ENCODE results near the gene BLOC1S1. TPM values are rescaled to one million over a fixed set of nuclear protein-coding genes. Genes with fewer than 3 reads are reported as not detected.

BLOC1S1 gene
- total RNA-seq, 2 experiments from 2014 or later, result 116 to 135 TPM

DNA sequence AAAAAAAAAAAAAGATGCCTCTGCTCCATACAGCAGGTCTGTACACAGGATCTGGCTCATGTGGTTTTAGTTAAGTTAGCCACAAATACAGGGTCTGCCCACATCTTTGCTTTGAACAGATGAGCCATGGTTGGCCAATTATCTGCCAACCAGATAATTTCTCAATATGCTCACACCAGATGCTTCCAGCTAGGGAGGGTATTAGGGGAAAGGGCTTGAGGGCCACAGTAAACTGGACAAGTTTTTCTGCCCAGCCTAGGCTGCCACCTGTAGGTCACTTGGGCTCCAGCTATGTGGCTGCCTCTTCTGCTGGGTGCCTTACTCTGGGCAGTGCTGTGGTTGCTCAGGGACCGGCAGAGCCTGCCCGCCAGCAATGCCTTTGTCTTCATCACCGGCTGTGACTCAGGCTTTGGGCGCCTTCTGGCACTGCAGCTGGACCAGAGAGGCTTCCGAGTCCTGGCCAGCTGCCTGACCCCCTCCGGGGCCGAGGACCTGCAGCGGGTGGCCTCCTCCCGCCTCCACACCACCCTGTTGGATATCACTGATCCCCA lies 5.1 kb downstream of the BLOC1S1 start:
- POLR2A ChIA-PET, result interaction anchor here (1.1 kb wide), 1 partner anchor 9 kb away, joined by 5 read pairs; no protein-coding TSS in a partner anchor
- Mint-ChIP-seq H3K27ac (no peak overlapping the region), H3K4me3 (no peak overlapping the region), H3K27me3 (no peaks in the 10 kb centered on the region), H3K9me3 (no peaks in the 10 kb centered on the region), H3K36me3 (peaks cover 22% of the 10 kb centered on the region), H3K4me1 (peaks cover 47% of the 10 kb centered on the region)
- no peak for DNase-seq
- peak; percentile 18 for ATAC-seq (ENCODE audit: low read depth)

DNA sequence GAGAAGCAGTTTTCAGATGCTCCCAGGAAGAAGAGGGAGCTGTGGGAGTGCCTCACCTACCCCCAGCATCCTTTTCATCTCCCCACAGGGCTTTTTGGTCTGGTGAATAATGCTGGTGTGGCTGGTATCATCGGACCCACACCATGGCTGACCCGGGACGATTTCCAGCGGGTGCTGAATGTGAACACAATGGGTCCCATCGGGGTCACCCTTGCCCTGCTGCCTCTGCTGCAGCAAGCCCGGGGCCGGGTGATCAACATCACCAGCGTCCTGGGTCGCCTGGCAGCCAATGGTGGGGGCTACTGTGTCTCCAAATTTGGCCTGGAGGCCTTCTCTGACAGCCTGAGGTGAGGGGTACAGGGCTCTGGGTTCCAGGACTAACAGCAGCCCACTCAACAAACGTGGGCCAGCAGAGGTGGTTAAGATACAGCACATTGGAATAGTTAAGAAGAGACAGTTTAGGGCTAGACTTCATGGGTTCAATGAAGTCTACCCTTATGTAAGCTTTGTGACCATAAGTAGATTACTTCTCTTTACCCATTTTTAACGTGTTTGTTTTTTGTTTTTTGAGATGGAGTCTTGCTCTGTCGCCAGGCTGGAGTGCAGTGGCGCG lies 5.9 kb downstream of the BLOC1S1 start:
- DNase-seq, result no peak
- Mint-ChIP-seq H3K4me1 (peaks cover 51% of the 10 kb centered on the region), H3K27me3 (no peaks in the 10 kb centered on the region), H3K27ac (no peak overlapping the region), H3K4me3 (no peak overlapping the region), H3K9me3 (no peaks in the 10 kb centered on the region), H3K36me3 (peaks cover 23% of the 10 kb centered on the region)
- POLR2A ChIA-PET, result interaction anchor here (1.1 kb wide), 1 partner anchor 8 kb away, joined by 5 read pairs; no protein-coding TSS in a partner anchor
- ATAC-seq (ENCODE audit: low read depth), result no peak

DNA sequence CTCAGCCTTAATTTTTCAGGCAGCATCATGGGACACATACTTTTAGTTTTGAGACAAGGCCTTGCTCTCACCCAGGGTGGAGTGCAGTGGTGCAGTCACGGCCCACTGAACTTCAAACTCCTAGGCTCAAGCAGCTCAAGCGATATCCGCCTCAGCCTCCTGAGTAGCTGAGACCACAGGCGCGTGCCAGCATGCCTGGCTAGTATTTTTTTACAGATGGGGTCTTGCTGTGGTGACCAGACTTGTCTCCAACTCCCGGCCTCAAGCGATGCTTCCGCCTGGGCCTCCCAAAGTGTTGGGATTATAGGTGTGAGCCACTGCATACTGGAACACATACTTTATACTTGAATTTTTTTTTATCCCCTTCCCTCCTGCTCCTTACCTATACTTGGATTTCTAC lies 7.1 kb downstream of the BLOC1S1 start:
- POLR2A ChIA-PET, result no interaction called here

DNA sequence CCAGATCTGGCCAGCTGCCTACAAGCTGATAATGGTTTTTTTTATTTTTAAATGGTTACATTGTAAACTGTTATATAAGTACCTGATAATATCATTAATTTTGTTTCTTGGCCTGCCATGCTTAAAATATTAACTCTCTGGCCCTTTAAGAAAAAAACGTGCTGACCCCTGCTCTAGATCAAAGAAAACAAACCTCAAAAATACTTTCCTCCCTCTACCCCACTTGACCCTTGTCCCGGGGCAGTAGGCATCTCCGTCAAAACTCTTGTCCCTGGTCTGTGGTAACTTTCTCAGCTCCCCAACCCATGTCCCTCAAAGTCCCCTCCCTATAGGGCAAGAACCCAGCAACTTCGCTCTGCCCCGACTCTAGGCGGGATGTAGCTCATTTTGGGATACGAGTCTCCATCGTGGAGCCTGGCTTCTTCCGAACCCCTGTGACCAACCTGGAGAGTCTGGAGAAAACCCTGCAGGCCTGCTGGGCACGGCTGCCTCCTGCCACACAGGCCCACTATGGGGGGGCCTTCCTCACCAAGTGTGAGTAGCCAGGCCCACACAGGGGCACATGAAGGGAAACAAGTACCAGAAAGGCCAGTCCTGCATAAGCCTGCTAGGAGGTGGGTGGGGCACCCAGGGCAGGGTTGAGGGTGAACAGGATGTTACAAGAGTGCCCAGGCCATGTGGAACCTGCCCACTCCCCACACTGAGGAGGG lies 7.8 kb downstream of the BLOC1S1 start:
- Mint-ChIP-seq H3K27me3 (no peaks in the 10 kb centered on the region), H3K9me3 (no peaks in the 10 kb centered on the region), H3K27ac (no peak overlapping the region), H3K4me3 (no peak overlapping the region), H3K36me3 (peaks cover 16% of the 10 kb centered on the region), H3K4me1 (peaks cover 42% of the 10 kb centered on the region)
- ATAC-seq (ENCODE audit: low read depth) (no peak), DNase-seq (no peak)
- POLR2A ChIA-PET, result interaction anchor here (0.6 to 2.6 kb wide), 3 partner anchors 8 to 14 kb away, joined by 6 to 22 read pairs (median 7); partner anchors contain the start of gene BLOC1S1

More for the DNA sequence above, 7.1 kb downstream of the BLOC1S1 start:
- Mint-ChIP-seq H3K27me3 (no peaks in the 10 kb centered on the region), H3K4me3 (no peak overlapping the region), H3K9me3 (no peaks in the 10 kb centered on the region), H3K4me1 (peaks cover 48% of the 10 kb centered on the region), H3K27ac (no peak overlapping the region), H3K36me3 (peaks cover 22% of the 10 kb centered on the region)
- ATAC-seq (ENCODE audit: low read depth) (no peak), DNase-seq (no peak)

DNA sequence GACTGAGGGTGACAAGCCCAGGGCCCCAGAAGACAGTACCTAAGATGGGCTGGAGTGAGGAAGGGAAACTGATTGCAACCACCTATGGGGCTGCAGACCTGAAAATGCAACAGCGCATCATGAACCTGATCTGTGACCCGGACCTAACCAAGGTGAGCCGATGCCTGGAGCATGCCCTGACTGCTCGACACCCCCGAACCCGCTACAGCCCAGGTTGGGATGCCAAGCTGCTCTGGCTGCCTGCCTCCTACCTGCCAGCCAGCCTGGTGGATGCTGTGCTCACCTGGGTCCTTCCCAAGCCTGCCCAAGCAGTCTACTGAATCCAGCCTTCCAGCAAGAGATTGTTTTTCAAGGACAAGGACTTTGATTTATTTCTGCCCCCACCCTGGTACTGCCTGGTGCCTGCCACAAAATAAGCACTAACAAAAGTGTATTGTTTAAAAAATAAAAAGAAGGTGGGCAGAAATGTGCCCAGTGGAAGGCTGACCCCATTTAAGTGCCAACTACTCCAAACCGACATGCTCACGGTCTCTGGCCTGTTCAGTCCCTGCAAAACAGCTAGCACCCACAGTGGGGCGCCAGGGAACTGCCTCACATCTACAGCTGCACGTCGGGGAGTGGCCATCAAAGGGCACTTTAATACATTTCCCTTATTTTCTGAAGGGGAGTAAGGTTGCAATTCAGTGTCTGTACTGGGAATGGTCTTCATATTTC lies 8.5 kb downstream of the BLOC1S1 start:
- peak overlapping the region; percentile 44 for H3K27ac Mint-ChIP-seq
- no peaks in the 10 kb centered on the region for H3K9me3 Mint-ChIP-seq
- peaks cover 36% of the 10 kb centered on the region for H3K4me1 Mint-ChIP-seq
- H3K27me3 Mint-ChIP-seq, result no peaks in the 10 kb centered on the region
- peaks cover 16% of the 10 kb centered on the region for H3K36me3 Mint-ChIP-seq
- ATAC-seq (ENCODE audit: low read depth) (peak; percentile 37), DNase-seq (peak; percentile 75)
- H3K4me3 Mint-ChIP-seq, result no peak overlapping the region
- POLR2A ChIA-PET, result interaction anchor here (0.6 to 2.6 kb wide), 5 partner anchors 8 to 298 kb away, joined by 3 to 22 read pairs (median 6); partner anchors contain the start of gene BLOC1S1

DNA sequence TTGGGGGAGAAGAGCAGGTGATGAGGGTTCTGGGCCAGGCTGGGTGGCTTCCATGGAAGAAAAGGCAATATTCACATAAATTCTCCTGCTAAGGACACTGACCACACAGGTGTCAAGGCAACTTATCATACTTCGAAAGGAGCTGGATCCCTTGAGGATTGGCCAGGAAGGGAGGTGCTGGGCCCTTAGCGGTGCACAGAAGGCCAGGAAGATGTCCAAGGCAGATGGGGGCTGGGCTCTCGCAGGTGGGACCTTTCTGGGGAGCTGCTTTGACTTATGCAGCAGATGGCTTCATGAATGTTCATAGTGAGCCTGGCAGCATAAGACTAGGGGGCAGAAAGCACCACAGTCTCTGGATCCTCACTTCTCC lies 9.1 kb downstream of the BLOC1S1 start:
- ATAC-seq (ENCODE audit: low read depth), result no peak
- POLR2A ChIA-PET, result interaction anchor here (0.9 to 2.6 kb wide), 4 partner anchors 9 to 297 kb away, joined by 3 to 22 read pairs (median 6); partner anchors contain the start of gene BLOC1S1
- no peak for DNase-seq
- Mint-ChIP-seq H3K36me3 (peaks cover 14% of the 10 kb centered on the region), H3K4me3 (no peak overlapping the region), H3K4me1 (peaks cover 38% of the 10 kb centered on the region), H3K27ac (peak overlapping the region; percentile 44), H3K27me3 (no peaks in the 10 kb centered on the region), H3K9me3 (no peaks in the 10 kb centered on the region)

DNA sequence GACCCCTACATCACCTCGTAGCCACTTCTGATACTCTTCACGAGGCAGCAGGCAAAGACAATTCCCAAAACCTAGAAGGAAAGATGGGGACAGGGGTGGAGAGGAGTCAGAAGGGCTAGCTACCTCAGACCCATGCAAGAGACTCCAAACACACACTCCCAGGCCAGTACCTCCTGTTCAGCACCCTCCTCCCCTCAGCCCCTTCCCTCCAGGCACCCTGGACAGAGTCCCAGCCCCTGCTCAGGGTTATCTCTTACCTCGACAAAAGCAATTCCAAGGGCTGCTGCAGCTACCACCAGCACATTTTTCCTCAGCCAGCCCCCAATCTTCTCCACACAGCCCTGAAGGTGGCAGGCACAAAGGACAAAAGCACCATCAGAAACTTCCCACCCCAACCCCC lies 9.7 kb downstream of the BLOC1S1 start:
- no peak overlapping the region for H3K4me3 Mint-ChIP-seq
- no peaks in the 10 kb centered on the region for H3K9me3 Mint-ChIP-seq
- POLR2A ChIA-PET, result interaction anchor here (0.9 to 2.6 kb wide), 3 partner anchors 10 to 296 kb away, joined by 3 to 22 read pairs (median 7); partner anchors contain the start of gene BLOC1S1
- no peak for DNase-seq
- peaks cover 14% of the 10 kb centered on the region for H3K36me3 Mint-ChIP-seq
- H3K27ac Mint-ChIP-seq, result no peak overlapping the region
- H3K4me1 Mint-ChIP-seq, result peaks cover 39% of the 10 kb centered on the region
- no peak for ATAC-seq (ENCODE audit: low read depth)
- H3K27me3 Mint-ChIP-seq, result no peaks in the 10 kb centered on the region

DNA sequence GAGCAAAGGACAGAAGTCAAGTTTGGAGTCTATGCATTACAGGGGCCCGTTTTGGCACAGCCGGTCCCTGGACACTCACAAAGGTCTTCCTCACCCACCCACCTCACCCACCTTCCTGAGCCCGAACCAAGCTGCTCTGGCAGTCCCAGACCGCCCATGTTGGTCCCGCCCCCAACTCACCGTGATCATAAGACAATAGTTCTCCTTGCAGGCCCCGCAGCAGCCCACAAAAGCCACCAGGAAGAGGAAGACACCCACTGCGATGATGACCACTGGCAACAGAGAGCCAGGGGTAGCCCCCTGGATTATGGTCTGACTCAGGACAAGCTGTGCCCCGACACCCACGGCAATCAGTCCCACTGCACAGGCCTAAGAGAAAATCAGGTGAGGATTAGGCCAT lies 11.1 kb downstream of the BLOC1S1 start:
- POLR2A ChIA-PET, result no interaction called here
- H3K4me1 Mint-ChIP-seq, result peaks cover 43% of the 10 kb centered on the region

DNA sequence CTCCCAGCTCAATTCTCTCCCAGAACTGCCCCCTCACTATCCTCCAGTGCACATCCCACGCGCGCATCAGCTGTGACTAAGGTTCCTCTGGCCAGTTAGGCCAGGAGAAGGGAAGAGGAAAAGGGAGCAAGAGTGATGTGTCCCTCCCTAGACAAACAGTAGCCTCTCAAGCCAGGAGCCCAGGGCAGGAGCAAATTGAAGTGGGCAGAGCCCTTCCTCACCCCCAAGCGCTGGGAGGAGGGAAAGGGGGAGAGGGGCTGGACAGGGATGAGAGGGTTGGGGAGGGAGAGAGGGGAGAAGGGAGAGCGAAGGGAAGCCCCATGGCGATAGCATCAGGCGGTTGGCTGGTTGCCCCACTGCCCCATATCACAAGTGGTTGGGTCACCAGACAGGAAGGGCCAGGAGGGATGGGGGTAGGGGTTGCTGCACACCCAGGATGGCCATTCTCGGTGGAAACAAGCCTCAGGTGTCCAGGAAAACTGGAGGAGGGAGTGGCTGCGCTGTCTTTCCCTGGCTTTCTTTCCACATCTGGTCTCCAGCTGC lies 11.9 kb downstream of the BLOC1S1 start:
- POLR2A ChIA-PET, result no interaction called here
- Mint-ChIP-seq H3K9me3 (no peaks in the 10 kb centered on the region), H3K27me3 (no peaks in the 10 kb centered on the region), H3K4me1 (peaks cover 47% of the 10 kb centered on the region), H3K4me3 (peak overlapping the region; percentile 76), H3K36me3 (peaks cover 14% of the 10 kb centered on the region), H3K27ac (peak overlapping the region; percentile 69)
- DNase-seq (no peak), ATAC-seq (ENCODE audit: low read depth) (no peak)

More for the DNA sequence above, 11.1 kb downstream of the BLOC1S1 start:
- no peak for DNase-seq
- peak overlapping the region; percentile 69 for H3K27ac Mint-ChIP-seq
- H3K9me3 Mint-ChIP-seq, result no peaks in the 10 kb centered on the region
- peaks cover 14% of the 10 kb centered on the region for H3K36me3 Mint-ChIP-seq
- H3K27me3 Mint-ChIP-seq, result no peaks in the 10 kb centered on the region
- ATAC-seq (ENCODE audit: low read depth), result no peak
- H3K4me3 Mint-ChIP-seq, result peak overlapping the region; percentile 76

DNA sequence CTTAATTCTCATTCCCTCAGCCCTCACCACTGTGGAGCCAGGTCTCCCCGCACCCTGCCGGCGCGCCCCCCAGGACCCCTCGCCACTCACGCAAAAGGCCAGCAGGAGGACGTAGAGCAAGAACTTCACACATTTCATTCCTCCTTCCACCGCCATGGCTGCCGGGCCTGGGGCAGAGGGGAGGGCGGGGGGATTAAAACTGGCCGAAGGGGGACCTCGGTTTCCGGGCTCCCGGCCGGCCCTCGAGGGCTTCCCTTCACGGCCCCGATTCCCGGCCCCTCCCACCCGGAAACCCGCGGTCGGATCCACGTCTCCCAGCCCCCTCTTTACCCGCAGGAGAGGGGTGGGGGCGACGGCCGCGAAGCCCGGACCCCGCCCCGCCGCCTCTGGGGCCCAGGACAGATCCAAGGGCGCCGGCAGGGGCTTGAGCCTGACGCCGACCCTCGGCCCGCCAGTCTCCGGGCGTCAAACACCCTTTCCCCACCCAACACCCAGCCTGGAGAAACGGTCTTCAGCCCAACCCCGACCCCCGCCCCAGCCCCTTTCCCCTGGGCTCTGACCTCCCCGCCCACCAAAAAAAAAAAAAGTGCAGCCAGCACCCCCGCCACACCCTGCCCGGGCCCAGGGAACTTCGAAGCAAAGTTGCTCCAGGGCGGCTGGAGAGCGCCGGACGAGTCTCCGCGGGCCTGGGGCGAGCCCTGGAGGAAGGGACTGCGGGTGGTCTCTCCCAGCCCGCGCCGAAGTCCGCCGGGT lies 12.5 kb downstream of the BLOC1S1 start:
- H3K36me3 Mint-ChIP-seq, result peaks cover 14% of the 10 kb centered on the region
- DNase-seq (no peak), ATAC-seq (ENCODE audit: low read depth) (no peak)
- peak overlapping the region; percentile 76 for H3K4me3 Mint-ChIP-seq
- no peaks in the 10 kb centered on the region for H3K9me3 Mint-ChIP-seq
- H3K4me1 Mint-ChIP-seq, result peaks cover 47% of the 10 kb centered on the region
- POLR2A ChIA-PET, result interaction anchor here (0.8 to 2.9 kb wide), 8 partner anchors 9 to 632 kb away, joined by 3 to 36 read pairs (median 10); partner anchors contain the start of genes BLOC1S1, ORMDL2, RAB5B and RDH5
- no peaks in the 10 kb centered on the region for H3K27me3 Mint-ChIP-seq
- H3K27ac Mint-ChIP-seq, result peak overlapping the region; percentile 69

DNA sequence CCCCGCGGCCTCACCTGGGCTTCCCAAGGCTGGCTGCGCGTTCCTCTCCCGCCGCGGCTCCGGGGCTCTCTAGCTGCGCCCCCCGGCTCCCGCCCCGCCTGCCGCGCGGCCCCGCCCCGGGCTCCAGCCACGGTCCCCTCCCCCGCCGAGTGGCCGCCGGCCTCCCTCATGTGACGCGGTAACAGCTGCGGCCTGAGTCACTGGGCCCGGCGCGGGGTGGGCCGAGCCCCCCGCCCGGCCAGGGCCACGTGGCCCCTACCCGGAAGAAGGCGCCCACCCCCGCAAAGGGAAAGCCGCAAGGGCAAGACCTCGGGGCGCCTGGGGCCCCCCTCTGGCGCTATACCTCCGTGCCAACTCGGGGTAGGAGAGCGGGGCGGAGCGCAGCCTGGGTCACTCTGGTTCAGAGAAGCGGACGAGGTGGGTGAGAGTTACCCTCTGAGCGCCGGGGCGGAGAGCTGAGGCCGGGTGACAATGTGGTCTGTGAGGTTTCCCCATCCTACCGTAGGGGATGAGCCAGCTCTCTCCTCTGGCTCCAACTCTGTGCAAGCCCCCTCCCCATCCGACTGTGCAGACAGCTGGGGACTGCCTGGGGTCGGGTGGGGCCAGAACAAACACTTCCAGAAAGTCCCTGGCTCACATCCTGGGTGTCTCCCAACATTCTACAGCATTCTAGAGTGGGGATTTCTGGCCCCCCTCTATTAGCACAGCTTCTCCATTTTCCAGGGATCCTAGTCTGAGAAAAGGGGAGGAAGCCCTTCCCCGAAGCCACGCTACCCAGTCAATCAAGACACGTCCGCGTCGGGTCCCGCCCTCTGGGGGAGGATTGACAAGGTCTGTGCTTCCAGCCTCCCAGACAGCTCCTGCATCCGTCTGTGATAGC lies 13.3 kb downstream of the BLOC1S1 start, which contains the start of gene CD63:
CD63 (minus strand) TSS at position 71 of the 880 bp plus-strand sequence. CDS start 668 bp downstream, outside the sequence.
- Mint-ChIP-seq H3K9me3 (no peaks in the 10 kb centered on the region), H3K4me1 (peaks cover 47% of the 10 kb centered on the region), H3K36me3 (peaks cover 12% of the 10 kb centered on the region), H3K27me3 (no peaks in the 10 kb centered on the region), H3K4me3 (peak within 1 kb of the TSS; percentile 85), H3K27ac (peak within 1 kb of the TSS; percentile 86)
- POLR2A ChIA-PET, result interaction anchor here (0.6 to 2.9 kb wide), 19 partner anchors 8 to 996 kb away, joined by 3 to 36 read pairs (median 5); partner anchors contain the start of genes BLOC1S1, NACA, ORMDL2 and PA2G4
- DNase-seq (peak; percentile 75), ATAC-seq (ENCODE audit: low read depth) (peak; percentile 66)
